GM20431 (cell line): ENCODE data around the gene CHKB.

Experiments
- in situ Hi-C: fragments of 300-500 bp; cut with MseI, MboI; formaldehyde crosslinking; loops from one replicate; pipeline ENCODE4 v1.15.0; 2020; ENCODE audit warnings: low sequenced_read_pairs; ENCODE audit not compliant: unreplicated experiment

Gene CHKB

GRCh38 chr22:50600967-50601668 lies 18.5 kb upstream of the CHKB start:
- in situ Hi-C loops = no loop called here

- in situ Hi-C loops = no loop called here
Measured at GRCh38 chr22:50600538-50600937, 17.9 kb upstream of the CHKB start, which contains the start of gene MAPK8IP2. Gene MAPK8IP2 (plus strand): TSS chr22:50600793. CDS start chr22:50600819, 26 bp downstream.

- in situ Hi-C loops = no loop called here
Measured at GRCh38 chr22:50599816-50600455, 17.3 kb upstream of the CHKB start.

- in situ Hi-C loops = no loop called here
Measured at GRCh38 chr22:50597097-50597496, 14.4 kb upstream of the CHKB start.

- in situ Hi-C loops = no loop called here
Measured at GRCh38 chr22:50595189-50595588, 12.5 kb upstream of the CHKB start.

GRCh38 chr22:50587407-50587806 lies 4.8 kb upstream of the CHKB start:
- in situ Hi-C loops = no loop called here

- in situ Hi-C loops = no loop called here
Measured at GRCh38 chr22:50586416-50586815, 3.8 kb upstream of the CHKB start.

GRCh38 chr22:50585781-50586180 lies 3.1 kb upstream of the CHKB start:
- in situ Hi-C loops = no loop called here

- in situ Hi-C loops = no loop called here
Measured at GRCh38 chr22:50585238-50585637, 2.6 kb upstream of the CHKB start.

- in situ Hi-C loops = no loop called here
Measured at GRCh38 chr22:50584106-50585096, 1.8 kb upstream of the CHKB start.

GRCh38 chr22:50583294-50583861 lies 729 bp upstream of the CHKB start:
- in situ Hi-C loops = no loop called here

- in situ Hi-C loops = no loop called here
Measured at GRCh38 chr22:50581950-50582492, 628 bp downstream of the CHKB start.

- in situ Hi-C loops = no loop called here
Measured at GRCh38 chr22:50581031-50581949, 1.4 kb downstream of the CHKB start.

GRCh38 chr22:50579752-50580151 lies 2.9 kb downstream of the CHKB start:
- in situ Hi-C loops = no loop called here

GRCh38 chr22:50578776-50579310 lies 3.8 kb downstream of the CHKB start:
- in situ Hi-C loops = no loop called here

GRCh38 chr22:50577987-50578775 lies 4.5 kb downstream of the CHKB start, which contains the start of gene CPT1B:
Gene CPT1B (minus strand): TSS chr22:50578427. CDS start chr22:50577915, 512 bp downstream.
- in situ Hi-C loops = no loop called here

- in situ Hi-C loops = no loop called here
Measured at GRCh38 chr22:50577697-50577986, 5.0 kb downstream of the CHKB start.
